Effector CD8-positive, alpha-beta T cell (primary cell): ENCODE results near the gene HMX1.

ENCODE experiments used
- DNase-seq: peaks from one replicate; lab custom pipeline; 2025; lab: John Stamatoyannopoulos, UW

Gene HMX1

DNA sequence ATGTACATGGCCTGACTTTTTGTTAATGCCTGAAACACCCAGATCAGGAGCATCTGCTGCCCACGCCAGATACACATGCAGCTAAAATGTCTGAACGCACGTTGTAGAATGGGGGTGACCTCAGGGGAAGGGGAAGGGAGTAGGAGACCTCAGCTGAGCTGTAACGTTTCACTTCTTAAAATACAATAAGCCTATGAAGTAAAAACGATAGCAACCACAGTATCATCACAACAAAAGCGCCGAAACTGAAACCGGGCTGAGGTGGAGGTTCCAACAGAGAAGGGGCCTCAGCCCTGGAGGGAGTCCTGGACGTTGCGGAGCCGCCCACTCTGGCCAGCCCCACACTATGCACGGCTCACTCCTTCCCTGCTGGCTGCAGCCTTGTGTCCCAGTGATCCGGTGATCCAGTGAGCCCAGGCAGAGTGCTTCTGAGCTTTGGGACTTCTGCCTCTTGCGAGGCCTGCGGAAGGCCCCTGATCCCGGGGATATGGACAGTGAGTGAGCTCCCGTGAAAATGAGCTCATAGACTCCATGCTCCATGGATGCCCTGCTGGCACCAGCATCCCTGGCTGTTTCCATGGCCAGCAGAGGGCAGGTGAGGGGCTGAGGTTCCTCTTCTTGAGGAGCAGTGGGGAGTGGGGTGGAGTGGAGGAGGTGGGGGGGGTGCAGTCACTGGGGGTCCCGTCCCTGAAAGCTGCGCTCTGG, 52.0 kb downstream of the HMX1 start:
- DNase-seq: no peak

DNA sequence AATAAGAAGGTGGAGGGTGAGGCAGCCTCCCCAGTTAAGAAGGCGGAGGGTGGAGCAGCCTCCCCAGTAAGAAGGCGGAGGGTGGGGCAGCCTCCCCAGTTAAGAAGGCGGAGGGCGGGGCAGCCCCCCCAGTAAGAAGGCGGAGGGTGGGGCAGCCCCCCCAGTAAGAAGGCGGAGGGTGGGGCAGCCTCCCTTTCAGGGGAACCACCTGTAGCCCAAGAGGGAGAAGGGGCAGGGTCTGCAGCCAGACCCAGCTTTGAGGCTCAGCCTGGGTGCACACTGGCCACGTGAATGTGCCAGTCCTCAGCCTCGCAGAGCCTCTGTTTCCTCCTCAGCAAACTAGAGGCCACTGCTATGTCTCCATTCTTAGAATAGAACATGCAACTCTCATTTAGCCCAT, 52.6 kb downstream of the HMX1 start:
- no peak for DNase-seq

DNA sequence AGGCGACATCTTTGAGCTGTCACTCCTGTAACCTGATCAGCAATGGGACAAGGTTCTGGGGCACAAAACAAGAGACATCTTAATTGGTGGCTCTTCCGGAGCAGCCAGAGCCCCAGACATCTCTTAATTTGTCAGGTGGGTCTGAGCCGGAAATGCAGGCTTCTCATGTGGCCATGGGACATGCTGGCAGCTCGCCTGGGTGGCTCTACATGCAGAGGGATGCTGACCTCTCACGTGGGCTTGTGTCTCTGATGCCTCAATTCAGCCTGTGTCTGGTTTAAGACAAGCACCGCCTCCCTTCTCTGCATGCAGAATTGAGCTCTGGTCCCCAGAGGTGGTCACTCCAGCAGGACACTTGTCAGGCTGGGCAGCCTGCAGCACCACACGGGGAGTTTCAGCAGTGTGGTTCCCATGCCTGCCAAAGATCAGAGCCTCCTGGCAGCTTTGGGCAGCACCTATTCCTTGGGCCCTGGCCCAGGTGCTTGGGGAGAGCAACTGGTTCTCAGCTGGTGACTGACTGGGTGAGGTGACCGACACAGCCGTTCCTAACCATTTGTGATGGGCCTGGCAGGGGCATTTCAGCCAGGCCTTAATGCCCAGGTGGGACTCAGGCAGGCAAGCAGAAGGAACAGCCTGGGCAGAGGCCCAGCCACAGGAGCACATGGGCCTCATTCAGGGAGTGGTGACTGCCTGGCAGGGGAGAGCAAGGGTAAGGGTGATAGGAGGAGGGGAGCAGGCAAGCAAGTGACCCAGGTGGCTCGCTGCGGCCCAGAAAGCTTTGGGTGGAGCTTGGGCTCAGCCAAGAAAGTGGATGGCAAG, 53.4 kb downstream of the HMX1 start:
- DNase-seq: no peak

DNA sequence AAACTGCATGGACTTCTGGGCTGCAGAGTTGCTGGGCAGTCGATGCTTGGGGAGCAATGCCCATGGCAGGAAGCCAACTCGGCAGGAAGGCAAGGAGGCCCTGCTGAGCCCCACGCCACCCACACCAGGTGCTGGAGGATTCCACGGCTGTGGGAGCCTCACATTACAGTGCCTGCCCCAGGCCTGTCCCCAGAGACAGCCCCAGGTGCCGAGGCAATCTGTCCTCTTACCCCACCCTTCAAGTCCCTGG, 53.9 kb downstream of the HMX1 start:
- no peak for DNase-seq

DNA sequence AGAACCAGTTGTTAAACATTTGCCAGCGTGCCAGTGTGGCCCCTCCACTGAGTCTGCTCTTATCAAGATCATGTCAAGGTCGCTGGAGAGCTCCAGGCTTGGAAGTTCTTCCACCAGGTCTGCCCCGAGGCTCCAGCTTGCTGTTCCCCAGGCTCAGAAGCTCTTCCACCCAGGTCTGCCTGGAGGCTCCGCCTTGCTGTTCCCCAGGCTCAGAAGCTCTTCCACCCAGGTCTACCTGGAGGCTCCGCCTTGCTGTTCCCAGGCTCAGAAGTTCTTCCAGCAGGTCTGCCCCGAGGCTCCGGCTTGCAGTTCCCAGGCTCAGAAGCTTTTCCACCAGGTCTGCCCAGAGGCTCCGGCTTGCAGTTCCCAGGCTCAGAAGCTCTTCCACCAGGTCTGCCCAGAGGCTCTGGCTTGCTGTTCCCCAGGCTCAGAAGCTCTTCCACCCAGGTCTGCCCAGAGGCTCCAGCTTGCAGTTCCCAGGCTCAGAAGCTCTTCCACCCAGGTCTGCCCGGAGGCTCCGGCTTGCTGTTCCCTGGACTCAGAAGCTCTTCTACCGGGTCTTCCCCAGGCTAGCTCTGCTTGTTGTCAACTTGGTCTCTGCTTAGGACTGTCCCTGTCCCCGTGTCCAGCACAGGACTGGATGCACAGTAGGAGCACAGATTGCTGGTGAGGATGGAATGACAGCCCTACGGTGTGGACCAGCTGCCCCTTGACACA, 54.4 kb downstream of the HMX1 start:
- no peak for DNase-seq
